Fibroblast of lung (primary cell): ENCODE measurements around the gene SPON1. TPM values are rescaled to one million over a fixed set of nuclear protein-coding genes. Genes with fewer than 3 reads are reported as not detected.

Experiments
- DNase-seq, 2 donors: peaks; one replicate each; pipeline versions ENCODE4 v3.0.0 to v3.0.0-alpha.2; 2010; ENCODE audit warnings: low read depth in 2 of 2
- H2AFZ ChIP-seq: 2 replicates; pipeline ENCODE4 v1.5.1; 2012; ENCODE audit warnings: low read length, control low read depth, inconsistent platforms
- H3K27ac ChIP-seq: 2 replicates; pipeline ENCODE4 v1.5.1; 2011; ENCODE audit warnings: low read length, control low read depth; ENCODE audit not compliant: insufficient read depth
- H3K27me3 ChIP-seq: 2 replicates; pipeline ENCODE4 v1.5.1; 2011; ENCODE audit warnings: mild to moderate bottlenecking, low read length; ENCODE audit not compliant: control insufficient read depth, insufficient read depth
- H3K36me3 ChIP-seq: 2 replicates; pipeline ENCODE4 v1.5.1; 2011; ENCODE audit warnings: low read length; ENCODE audit not compliant: control insufficient read depth, insufficient read depth
- H3K4me1 ChIP-seq: 2 replicates; pipeline ENCODE4 v1.5.1; 2011; ENCODE audit warnings: low read length; ENCODE audit not compliant: control insufficient read depth, insufficient read depth; ENCODE audit errors: extremely low read depth
- H3K4me2 ChIP-seq: 2 replicates; pipeline ENCODE4 v1.5.1; 2011; ENCODE audit warnings: low read length, control low read depth; ENCODE audit not compliant: insufficient read depth; ENCODE audit errors: extremely low read depth
- H3K4me3 ChIP-seq, 4 experiments: fragments of 200-600 bp in 1 of 4; sonication (generic) in 1 of 4; replicated peaks in 1 of 4; 2 replicates each; pipeline ENCODE4 v1.5.1; 2011 to 2016; ENCODE audit warnings: low read length in 4 of 4, low read depth in 3 of 4, mild to moderate bottlenecking in 3 of 4, control low read depth in 2 of 4, inconsistent platforms in 1 of 4, mixed read lengths in 1 of 4; ENCODE audit not compliant: insufficient read depth in 1 of 4; ENCODE audit errors: control extremely low read depth in 1 of 4
- H3K79me2 ChIP-seq: 2 replicates; pipeline ENCODE4 v1.5.1; 2012; ENCODE audit warnings: mild to moderate bottlenecking, low read length, inconsistent platforms; ENCODE audit not compliant: control insufficient read depth, insufficient read depth
- H3K9ac ChIP-seq: 2 replicates; pipeline ENCODE4 v1.5.1; 2011; ENCODE audit warnings: mild to moderate bottlenecking, low read length, control low read depth; ENCODE audit not compliant: insufficient read depth
- H3K9me3 ChIP-seq: 2 replicates; pipeline ENCODE4 v1.5.1; 2012; ENCODE audit warnings: low read depth, low read length; ENCODE audit not compliant: control insufficient read depth, insufficient read depth
- H4K20me1 ChIP-seq: 2 replicates; pipeline ENCODE4 v1.5.1; 2011; ENCODE audit warnings: low read length; ENCODE audit not compliant: control insufficient read depth, insufficient read depth; ENCODE audit errors: extremely low read depth
- EZH2 ChIP-seq: IDR thresholded peaks from 2 replicates; pipeline ENCODE4 v1.5.1; 2012; ENCODE audit warnings: low read length, control low read depth, mild to moderate bottlenecking; ENCODE audit errors: missing control alignments
- polyA plus RNA-seq, 2 donors: library from polyadenylated mRNA; depleted of rRNA in 1 of 2; stranded (reverse) in 1 of 2; unstranded in 1 of 2; fragments of >200 nt; gene quantifications; 2 replicates each; pipeline ENCODE4 v1.2.1, GENCODE V29; 2011 to 2012; ENCODE audit warnings: missing spikeins in 1 of 2
- total RNA-seq: library from RNA; depleted of rRNA; stranded (reverse); fragments of >200 nt; gene quantifications from 2 replicates; pipeline ENCODE4 v1.2.1, GENCODE V29; 2014
- TF ChIP-seq, protein P1 (sequence below), 2 donors: IDR thresholded peaks in 1 of 2; conservative IDR thresholded peaks in 1 of 2; 1 replicate in 1 of 2; 2 replicates in 1 of 2; pipeline ENCODE4 v1.5.1; 2011 to 2012; ENCODE audit warnings: low read length in 2 of 2, control low read depth in 1 of 2, inconsistent platforms in 1 of 2, low read depth in 1 of 2, mild to moderate bottlenecking in 1 of 2

The SPON1 gene
- total and polyA plus RNA-seq, 2 donors (not counting 1 experiment from before 2014, with no cell fraction given), result 0.45 to 3.5 TPM

DNA sequence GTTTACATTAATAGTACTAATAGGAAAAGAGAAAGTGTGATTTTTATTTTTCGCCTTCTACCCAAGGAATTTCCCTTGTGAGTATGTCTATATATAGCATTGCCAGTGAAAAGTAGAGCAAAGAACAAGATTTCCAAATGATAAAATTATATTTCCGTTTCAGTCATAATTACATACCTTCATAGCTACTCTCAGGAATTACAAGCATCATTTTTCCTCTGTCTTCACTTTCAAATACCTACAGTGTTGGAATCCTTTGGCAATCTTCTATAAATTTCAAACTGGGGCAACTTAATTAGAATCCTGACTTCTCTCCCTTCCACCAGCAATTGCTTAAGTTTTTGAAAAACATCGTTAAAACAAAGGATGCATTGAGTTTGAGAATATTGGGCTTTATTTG lies 35.5 kb upstream of the SPON1 start:
- Histone ChIP-seq H3K79me2 (no peaks in the 10 kb centered on the region), H3K27ac (no peak overlapping the region), H4K20me1 (no peaks in the 10 kb centered on the region), H3K4me1 (peaks cover 6% of the 10 kb centered on the region), H3K4me3 (no peak overlapping the region), H3K27me3 (no peaks in the 10 kb centered on the region), H3K36me3 (no peaks in the 10 kb centered on the region), H3K9me3 (no peaks in the 10 kb centered on the region), H2AFZ (no peak overlapping the region), H3K4me2 (no peak overlapping the region), H3K9ac (no peak overlapping the region)
- TF ChIP-seq, protein P1, sequence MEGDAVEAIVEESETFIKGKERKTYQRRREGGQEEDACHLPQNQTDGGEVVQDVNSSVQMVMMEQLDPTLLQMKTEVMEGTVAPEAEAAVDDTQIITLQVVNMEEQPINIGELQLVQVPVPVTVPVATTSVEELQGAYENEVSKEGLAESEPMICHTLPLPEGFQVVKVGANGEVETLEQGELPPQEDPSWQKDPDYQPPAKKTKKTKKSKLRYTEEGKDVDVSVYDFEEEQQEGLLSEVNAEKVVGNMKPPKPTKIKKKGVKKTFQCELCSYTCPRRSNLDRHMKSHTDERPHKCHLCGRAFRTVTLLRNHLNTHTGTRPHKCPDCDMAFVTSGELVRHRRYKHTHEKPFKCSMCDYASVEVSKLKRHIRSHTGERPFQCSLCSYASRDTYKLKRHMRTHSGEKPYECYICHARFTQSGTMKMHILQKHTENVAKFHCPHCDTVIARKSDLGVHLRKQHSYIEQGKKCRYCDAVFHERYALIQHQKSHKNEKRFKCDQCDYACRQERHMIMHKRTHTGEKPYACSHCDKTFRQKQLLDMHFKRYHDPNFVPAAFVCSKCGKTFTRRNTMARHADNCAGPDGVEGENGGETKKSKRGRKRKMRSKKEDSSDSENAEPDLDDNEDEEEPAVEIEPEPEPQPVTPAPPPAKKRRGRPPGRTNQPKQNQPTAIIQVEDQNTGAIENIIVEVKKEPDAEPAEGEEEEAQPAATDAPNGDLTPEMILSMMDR (conservative IDR thresholded peaks at IDR 0.05 in 1 of 2, IDR thresholded peaks at IDR 0.05 in 1 of 2; ENCODE audit: low read depth in 1 of 2, low read length in 2 of 2), result no peak
- TF ChIP-seq EZH2, result no peak
- DNase-seq, result no peak

DNA sequence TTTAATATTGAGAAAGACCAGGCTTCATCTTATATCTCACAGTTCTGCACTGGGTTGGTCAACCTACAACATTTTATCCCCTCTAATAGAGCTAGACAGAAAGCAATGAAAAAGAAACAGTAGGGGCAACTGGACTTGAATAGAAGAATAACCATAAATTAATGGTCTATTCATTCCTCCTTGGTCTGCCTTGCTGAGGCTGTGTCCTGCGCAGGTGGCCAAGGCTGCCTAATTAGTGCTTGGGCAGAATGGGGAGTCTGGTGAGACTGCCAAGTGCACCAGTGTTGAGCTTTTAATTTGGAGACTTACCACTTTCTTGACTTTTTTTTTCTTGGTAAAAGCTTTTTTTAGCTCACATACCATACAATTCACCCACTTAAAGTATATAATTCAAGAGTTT lies 35.0 kb upstream of the SPON1 start:
- no peaks in the 10 kb centered on the region for H4K20me1 ChIP-seq
- H2AFZ ChIP-seq, result no peak overlapping the region
- H3K79me2 ChIP-seq, result no peaks in the 10 kb centered on the region

DNA sequence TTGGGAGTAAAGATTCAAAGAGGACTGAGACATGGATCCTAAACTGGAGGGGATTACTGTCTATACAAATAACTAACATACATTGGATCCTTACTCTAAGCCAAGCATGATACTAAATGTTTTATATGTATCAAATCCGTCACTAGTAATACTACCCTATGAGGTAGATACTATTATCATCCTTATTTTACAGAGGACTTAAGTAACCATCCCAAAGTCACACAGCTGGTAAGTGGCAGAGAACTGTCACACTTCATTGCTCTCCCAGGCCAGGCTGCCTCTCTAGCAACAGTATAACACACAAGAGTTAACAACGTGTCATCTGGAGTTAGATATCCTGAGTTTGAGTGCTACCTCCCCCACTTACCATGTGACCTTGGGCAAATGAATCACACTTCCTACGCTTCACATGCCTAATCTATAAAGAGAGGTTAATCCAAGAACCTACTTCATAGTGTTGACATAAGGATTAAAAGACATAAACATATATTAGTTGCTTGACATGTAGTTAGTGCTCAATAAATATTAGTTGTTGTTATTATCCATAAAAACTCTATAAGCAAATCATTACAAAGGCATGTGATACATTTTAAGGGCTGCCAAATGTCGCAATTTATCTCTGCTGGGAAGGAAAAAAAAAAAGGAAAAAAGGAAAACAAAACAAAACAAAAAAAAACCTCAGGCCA lies 33.8 kb upstream of the SPON1 start:
- peak overlapping the region; percentile 29 for H3K4me2 ChIP-seq
- peak overlapping the region; percentile 17 for H2AFZ ChIP-seq
- no peak overlapping the region for H3K9ac ChIP-seq
- DNase-seq, result peak; percentile 60 to 65
- no peak for TF ChIP-seq EZH2
- TF ChIP-seq, protein P1 (conservative IDR thresholded peaks at IDR 0.05 in 1 of 2, IDR thresholded peaks at IDR 0.05 in 1 of 2; ENCODE audit: low read depth in 1 of 2, low read length in 2 of 2), result no peak
- no peaks in the 10 kb centered on the region for H3K79me2 ChIP-seq
- peaks cover 6% of the 10 kb centered on the region for H3K4me1 ChIP-seq
- H3K27ac ChIP-seq, result no peak overlapping the region
- no peaks in the 10 kb centered on the region for H3K9me3 ChIP-seq
- H3K27me3 ChIP-seq, result no peaks in the 10 kb centered on the region
- no peaks in the 10 kb centered on the region for H4K20me1 ChIP-seq
- no peak overlapping the region for H3K4me3 ChIP-seq
- no peaks in the 10 kb centered on the region for H3K36me3 ChIP-seq

More for the DNA sequence above, 35.0 kb upstream of the SPON1 start:
- peaks cover 6% of the 10 kb centered on the region for H3K4me1 ChIP-seq
- no peak overlapping the region for H3K4me2 ChIP-seq
- no peak for DNase-seq
- no peak overlapping the region for H3K9ac ChIP-seq
- H3K36me3 ChIP-seq, result no peaks in the 10 kb centered on the region
- H3K4me3 ChIP-seq, result no peak overlapping the region
- H3K27ac ChIP-seq, result no peak overlapping the region
- H3K9me3 ChIP-seq, result no peaks in the 10 kb centered on the region
- H3K27me3 ChIP-seq, result no peaks in the 10 kb centered on the region
- TF ChIP-seq EZH2, result no peak
- TF ChIP-seq, protein P1 (conservative IDR thresholded peaks at IDR 0.05 in 1 of 2, IDR thresholded peaks at IDR 0.05 in 1 of 2; ENCODE audit: low read depth in 1 of 2, low read length in 2 of 2), result no peak
